Fibroblast of lung (primary cell): Measurements from ENCODE around the gene PBX1.

ENCODE experiments used
- CTCF ChIP-seq, 2 donors: IDR thresholded peaks in 1 of 2; conservative IDR thresholded peaks in 1 of 2; 1 replicate in 1 of 2; 2 replicates in 1 of 2; pipeline ENCODE4 v1.5.1; 2011 to 2012; ENCODE audit warnings: low read length in 2 of 2, control low read depth in 1 of 2, inconsistent platforms in 1 of 2, low read depth in 1 of 2, mild to moderate bottlenecking in 1 of 2
- EZH2 ChIP-seq: IDR thresholded peaks from 2 replicates; pipeline ENCODE4 v1.5.1; 2012; ENCODE audit warnings: low read length, control low read depth, mild to moderate bottlenecking; ENCODE audit errors: missing control alignments

GRCh38 chr1:164853146-164853545 lies 294.2 kb downstream of the PBX1 start:
- TF ChIP-seq CTCF (conservative IDR thresholded peaks at IDR 0.05 in 1 of 2, IDR thresholded peaks at IDR 0.05 in 1 of 2; ENCODE audit: low read depth in 1 of 2, low read length in 2 of 2) (no peak), EZH2 (no peak)
